Endothelial cell of umbilical vein (primary cell): ENCODE data around the gene CAMTA1. TPM values are rescaled to one million over a fixed set of nuclear protein-coding genes. Genes with fewer than 3 reads are reported as not detected.

ENCODE experiments used
- BruUV-seq: library from RNA; stranded (reverse); fragments of 400-500 nt; replicated peaks from 2 replicates; lab custom pipeline; 2021; lab: Mats Ljungman, UMichigan
- CTCF ChIA-PET: fragments of 300-600, 350-600 bp; sonication (Branson Sonifier 250); formaldehyde crosslinking; loops from one replicate; lab custom pipeline; 2021; ENCODE audit warnings: antibody characterized with exemption, inconsistent platforms; lab: Charles Lee
- POLR2A ChIA-PET: fragments of 300-600, 350-600 bp; sonication (Branson Sonifier 250); formaldehyde crosslinking; loops from one replicate; lab custom pipeline; 2021; ENCODE audit warnings: antibody characterized with exemption, inconsistent platforms; lab: Charles Lee
- DNase-seq: peaks from one replicate; pipeline ENCODE4 v3.0.0-alpha.2; 2011; ENCODE audit warnings: low read depth, low spot score
- FAIRE-seq: peaks from 2 replicates; lab custom pipeline; 2011; peaks lifted over from hg19 to GRCh38; lab: Jason Lieb, UNC
- H2AFZ ChIP-seq: 2 replicates; pipeline ENCODE4 v1.6.0; 2012; ENCODE audit warnings: low read depth, low read length, control low read depth, inconsistent platforms
- H3K27ac ChIP-seq: 2 replicates; pipeline ENCODE4 v1.5.1; 2011; ENCODE audit warnings: low read depth, mild to moderate bottlenecking, control low read depth, low read length, moderate library complexity; ENCODE audit not compliant: insufficient read depth
- H3K27me3 ChIP-seq, 2 experiments: 2 replicates each; pipeline versions ENCODE4 v1.6.0 to v1.6.1; 2011; ENCODE audit warnings: low read length in 2 of 2, mixed read lengths in 1 of 2; ENCODE audit not compliant: control insufficient read depth in 2 of 2, insufficient read depth in 2 of 2
- H3K36me3 ChIP-seq, 2 experiments: 2 replicates in 1 of 2; 3 replicates in 1 of 2; pipeline ENCODE4 v1.5.1; 2011; ENCODE audit warnings: low read length in 2 of 2, mild to moderate bottlenecking in 1 of 2, moderate library complexity in 1 of 2; ENCODE audit not compliant: control insufficient read depth in 2 of 2, insufficient read depth in 2 of 2; ENCODE audit errors: extremely low read depth in 1 of 2
- H3K4me1 ChIP-seq: 3 replicates; pipeline ENCODE4 v1.5.1; 2011; ENCODE audit warnings: mild to moderate bottlenecking, low read length; ENCODE audit not compliant: control insufficient read depth, insufficient read depth; ENCODE audit errors: extremely low read depth
- H3K4me2 ChIP-seq: 2 replicates; pipeline ENCODE4 v1.6.1; 2011; ENCODE audit warnings: low read length, control low read depth, mixed read lengths; ENCODE audit not compliant: insufficient read depth
- H3K4me3 ChIP-seq, 3 experiments: fragments of 200-600 bp in 1 of 3; sonication (generic), shearing (Covaris generic) in 1 of 3; replicated peaks in 1 of 3; 2 replicates each; pipeline ENCODE4 v1.5.1; 2011 to 2016; ENCODE audit warnings: control low read depth in 3 of 3, low read length in 3 of 3, mild to moderate bottlenecking in 2 of 3, inconsistent platforms in 1 of 3, low read depth in 1 of 3, moderate library complexity in 1 of 3; ENCODE audit not compliant: insufficient read depth in 1 of 3
- H3K79me2 ChIP-seq: 2 replicates; pipeline ENCODE4 v1.6.0; 2012; ENCODE audit warnings: low read length, inconsistent platforms; ENCODE audit not compliant: control insufficient read depth, insufficient read depth
- H3K9ac ChIP-seq: replicated peaks from 2 replicates; pipeline ENCODE3; 2011; ENCODE audit warnings: low read length, control low read depth; ENCODE audit not compliant: insufficient read depth; ENCODE audit errors: extremely low read depth
- H3K9me1 ChIP-seq: replicated peaks from 3 replicates; pipeline ENCODE4 v1.6.0; 2011; ENCODE audit warnings: mild to moderate bottlenecking, low read length; ENCODE audit not compliant: control insufficient read depth, insufficient read depth; ENCODE audit errors: extremely low read depth
- H3K9me3 ChIP-seq: replicated peaks from 2 replicates; pipeline ENCODE4 v1.5.1; 2012; ENCODE audit warnings: low read length, inconsistent platforms; ENCODE audit not compliant: control insufficient read depth, insufficient read depth
- H4K20me1 ChIP-seq: replicated peaks from 2 replicates; pipeline ENCODE3; 2011; ENCODE audit warnings: mild to moderate bottlenecking, low read length; ENCODE audit not compliant: control insufficient read depth, insufficient read depth; ENCODE audit errors: extremely low read depth
- CTCF ChIP-seq, 2 donors: IDR thresholded peaks; 1 replicate in 1 of 2; 2 replicates in 1 of 2; pipeline ENCODE4 v1.5.1; 2011; ENCODE audit warnings: low read length in 2 of 2, mild to moderate bottlenecking in 2 of 2, moderate library complexity in 2 of 2, control low read depth in 1 of 2, inconsistent platforms in 1 of 2, low read depth in 1 of 2; ENCODE audit not compliant: insufficient read depth in 1 of 2; ENCODE audit errors: extremely low read depth in 1 of 2
- EZH2 ChIP-seq: IDR thresholded peaks from 2 replicates; pipeline ENCODE4 v1.6.1; 2012; ENCODE audit warnings: borderline replicate concordance, low read depth, mild to moderate bottlenecking, moderate library complexity, low read length, inconsistent platforms; ENCODE audit not compliant: severe bottlenecking
- FOS ChIP-seq: IDR thresholded peaks from 2 replicates; pipeline ENCODE4 v1.6.1; 2011; ENCODE audit warnings: mild to moderate bottlenecking, low read length, moderate library complexity, borderline replicate concordance; ENCODE audit not compliant: insufficient read depth
- GATA2 ChIP-seq: IDR thresholded peaks from 2 replicates; pipeline ENCODE4 v1.7.0; 2011; ENCODE audit warnings: low read depth, mild to moderate bottlenecking, moderate library complexity, mixed read lengths, low read length; ENCODE audit not compliant: insufficient read length, insufficient read depth
- JUN ChIP-seq: IDR thresholded peaks from 2 replicates; pipeline ENCODE4 v1.6.1; 2011; ENCODE audit warnings: borderline replicate concordance, low read depth; ENCODE audit not compliant: insufficient read length, insufficient read depth
- MYC ChIP-seq: IDR thresholded peaks from one replicate; pipeline ENCODE4 v1.6.1; 2011; ENCODE audit warnings: mild to moderate bottlenecking, low read depth, low read length
- POLR2A ChIP-seq: IDR thresholded peaks from 2 replicates; pipeline ENCODE4 v1.6.1; 2012; ENCODE audit warnings: low read depth, mild to moderate bottlenecking, control low read depth, low read length
- POLR2AphosphoS5 ChIP-seq: IDR thresholded peaks from 2 replicates; pipeline ENCODE4 v1.6.1; 2012; ENCODE audit warnings: low read depth, mild to moderate bottlenecking, control low read depth, low read length, moderate library complexity; ENCODE audit not compliant: insufficient read depth
- dilution Hi-C: fragments of 300-500 bp; cut with MboI; formaldehyde crosslinking; loops from one replicate; pipeline ENCODE4 v1.15.0; 2019; ENCODE audit warnings: low sequenced_read_pairs; ENCODE audit not compliant: extremely low pct_ligation_motif_present
- intact Hi-C: fragments of 100-400 bp; cut with micrococcal nuclease; formaldehyde crosslinking; loops from one replicate; pipeline ENCODE4 v1.10.0; 2022
- polyA plus RNA-seq, 4 experiments: library from polyadenylated mRNA; depleted of rRNA in 3 of 4; stranded (reverse) in 3 of 4; unstranded in 1 of 4; fragments of >200 nt; gene quantifications; 2 replicates each; pipeline versions ENCODE4 v1.2.1 to v1.2.3, GENCODE V29; 2011 to 2012; ENCODE audit warnings: missing spikeins in 1 of 4
- total RNA-seq: library from RNA; stranded (reverse); gene quantifications from 2 replicates; pipeline ENCODE4 v1.2.3, GENCODE V29; 2021
- TF ChIP-seq, protein P1 (sequence below): IDR thresholded peaks from 2 replicates; pipeline ENCODE4 v1.6.1; 2011; ENCODE audit not compliant: insufficient read depth, insufficient read length

CAMTA1 gene
- total and polyA plus RNA-seq, 2 donors (not counting 3 experiments of a cell fraction or from before 2014, with no cell fraction given), result 50.8 to 92.7 TPM

DNA sequence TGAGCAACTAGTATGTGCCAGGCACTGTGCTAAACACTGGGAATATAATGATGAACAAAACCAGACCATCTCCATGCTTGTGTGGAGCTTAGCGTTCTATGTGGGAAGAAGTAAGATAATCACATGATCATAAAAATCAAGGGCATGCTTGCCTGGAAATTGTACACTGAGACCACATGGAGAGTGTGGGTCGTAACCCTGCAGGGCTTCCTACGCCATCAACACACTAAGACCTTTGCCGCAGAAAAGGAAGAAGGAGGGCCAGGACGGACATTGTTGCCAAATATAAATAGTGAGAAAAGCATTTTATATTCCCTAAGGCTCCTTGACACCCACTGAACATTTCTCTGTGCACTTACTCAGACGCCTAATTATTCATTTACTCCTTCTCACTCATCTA is 597.7 kb downstream of the CAMTA1 start:
- Histone ChIP-seq H3K79me2 (no peaks in the 10 kb centered on the region), H3K4me3 (no peak overlapping the region), H3K9me1 (no peaks in the 10 kb centered on the region), H3K4me2 (no peak overlapping the region), H4K20me1 (no peaks in the 10 kb centered on the region), H3K36me3 (no peaks in the 10 kb centered on the region), H3K27ac (no peak overlapping the region), H3K9ac (no peak overlapping the region), H3K9me3 (no peaks in the 10 kb centered on the region), H3K4me1 (peaks cover 23% of the 10 kb centered on the region), H2AFZ (no peak overlapping the region), H3K27me3 (no peaks in the 10 kb centered on the region)
- TF ChIP-seq POLR2A (no peak), POLR2AphosphoS5 (no peak), JUN (no peak), CTCF (IDR thresholded peaks at IDR 0.05; ENCODE audit: extremely low read depth in 1 of 2, insufficient read depth in 1 of 2, low read depth in 1 of 2, low read length in 2 of 2) (no peak), FOS (no peak), GATA2 (no peak), EZH2 (no peak), MYC (no peak)
- TF ChIP-seq, protein P1, sequence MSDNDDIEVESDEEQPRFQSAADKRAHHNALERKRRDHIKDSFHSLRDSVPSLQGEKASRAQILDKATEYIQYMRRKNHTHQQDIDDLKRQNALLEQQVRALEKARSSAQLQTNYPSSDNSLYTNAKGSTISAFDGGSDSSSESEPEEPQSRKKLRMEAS, result no peak
- intact Hi-C loops, result no loop called here
- CTCF ChIA-PET, result interaction anchor here (0.7 kb wide), 1 partner anchor 16 kb away, joined by 3 read pairs; no protein-coding TSS in a partner anchor
- FAIRE-seq, result no peak
- no TSS peak for BruUV-seq
- POLR2A ChIA-PET, result no interaction called here
- dilution Hi-C loops, result no loop called here
- no peak for DNase-seq
